GM12872 (cell line): Measurements from ENCODE around the gene LARP1.

Experiments
- CTCF ChIP-seq: IDR thresholded peaks from 3 replicates; pipeline ENCODE4 v1.5.1; 2011; ENCODE audit warnings: low read depth, mild to moderate bottlenecking, low read length, moderate library complexity; ENCODE audit not compliant: insufficient read depth

The LARP1 gene

GRCh38 chr5:154712518-154713437 is 42.4 kb upstream of the LARP1 start:
- TF ChIP-seq CTCF = no peak

GRCh38 chr5:154713615-154714125 is 41.5 kb upstream of the LARP1 start:
- TF ChIP-seq CTCF = no peak

- no peak for TF ChIP-seq CTCF
Observed at GRCh38 chr5:154714266-154714986, 40.8 kb upstream of the LARP1 start.

- TF ChIP-seq CTCF = no peak
Observed at GRCh38 chr5:154721481-154722058, 33.6 kb upstream of the LARP1 start.

GRCh38 chr5:154722097-154722496 is 33.1 kb upstream of the LARP1 start:
- no peak for TF ChIP-seq CTCF

- no peak for TF ChIP-seq CTCF
Observed at GRCh38 chr5:154722936-154723335, 32.2 kb upstream of the LARP1 start.
